ENCODE data around the gene UBALD2. TPM values are rescaled to one million over a fixed set of nuclear protein-coding genes. Genes with fewer than 3 reads are reported as not detected.
"Not testable (repeated sequence)": the region's sequence is repeated elsewhere in the genome, so short reads cannot be mapped to it uniquely, and the experiment has no call there.

UBALD2 gene
- total RNA-seq, 4 donors from 2014 or later, result 6.1 to 8.8 (median 8.4) TPM

DNA sequence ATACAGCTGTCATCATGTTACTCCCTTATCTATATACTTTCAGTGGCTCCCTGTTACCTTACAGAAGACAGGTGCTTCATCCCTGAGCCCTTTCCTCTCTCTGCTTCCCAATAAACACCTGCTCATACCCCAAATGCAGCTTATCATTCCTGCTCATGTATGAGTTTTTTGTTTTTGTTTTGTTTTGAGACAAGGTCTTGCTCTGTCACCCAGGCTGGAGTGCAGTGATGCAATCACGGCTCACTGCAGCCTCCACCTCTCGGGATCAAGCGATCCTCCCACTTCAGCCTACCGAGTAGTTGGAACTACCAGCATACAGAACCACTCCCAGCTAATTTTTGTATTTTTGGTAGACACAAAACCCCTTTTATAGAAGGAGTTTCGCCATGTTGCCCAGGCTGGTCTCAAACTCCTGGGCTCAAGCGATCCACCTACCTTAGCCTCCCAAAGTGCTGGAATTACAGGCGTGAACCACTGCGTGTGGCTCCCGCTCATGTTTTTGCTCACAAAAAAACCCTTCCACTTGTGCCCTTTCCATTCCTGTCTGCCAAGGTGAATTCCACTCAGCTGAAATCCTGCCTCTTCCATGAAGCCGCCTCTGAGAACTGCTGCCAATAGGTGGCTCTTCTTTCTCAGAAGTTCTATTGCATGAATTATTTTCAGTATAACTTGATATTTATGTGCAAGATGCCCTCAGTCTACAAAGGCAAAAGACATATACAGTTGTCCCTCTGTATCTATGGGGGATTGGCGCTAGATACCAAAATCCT lies 16.9 kb upstream of the UBALD2 start:
- Histone ChIP-seq H3K4me3 (no peak overlapping the region), H3K36me3 (no peaks in the 10 kb centered on the region), H3K4me1 (peaks cover 0 to 18% (median 5%) of the 10 kb centered on the region in 3 donors), H3K9me3 (no peaks in the 10 kb centered on the region), H3K27me3 (peaks cover 88% of the 10 kb centered on the region), H3K27ac (no peak overlapping the region)
- no peak for TF ChIP-seq EP300 (IDR thresholded peaks at IDR 0.05)
- whole genome bisulfite sequencing, 2 donors (ENCODE audit: low coverage in 1 of 2), result 78 to 80% methylated on average over 11 of the region's 11 CpGs
- ATAC-seq, result no peak

DNA sequence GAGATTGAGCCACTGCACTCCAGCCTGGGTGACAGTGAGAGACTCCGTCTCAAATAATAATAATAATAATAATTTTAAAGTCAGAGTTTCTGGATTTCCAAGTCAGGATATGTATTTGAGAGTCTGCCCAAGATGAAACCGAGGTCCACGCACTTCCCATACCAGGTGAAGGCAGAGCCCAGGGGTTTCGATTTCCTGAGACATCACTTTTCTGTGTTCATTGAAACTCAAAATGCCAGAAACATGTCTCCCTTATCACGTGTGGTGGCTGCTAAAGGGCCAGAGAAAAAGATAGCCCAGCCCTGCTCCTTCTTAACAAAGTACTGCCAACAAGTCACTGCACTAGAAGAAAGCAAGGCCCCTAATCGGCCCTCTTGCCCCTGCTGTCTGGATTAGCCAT lies 15.0 kb upstream of the UBALD2 start:
- H3K27ac ChIP-seq, result no peak overlapping the region
- peaks cover 0 to 20% (median 5%) of the 10 kb centered on the region in 3 donors for H3K4me1 ChIP-seq
- H3K27me3 ChIP-seq, result peaks cover 88% of the 10 kb centered on the region
- WGBS, 2 donors (ENCODE audit: low coverage in 1 of 2), result 76 to 80% methylated on average over 1 to 5 of the region's 6 CpGs
- no peak for ATAC-seq
- H3K9me3 ChIP-seq, result no peaks in the 10 kb centered on the region
- no peaks in the 10 kb centered on the region for H3K36me3 ChIP-seq
- no peak overlapping the region for H3K4me3 ChIP-seq
- TF ChIP-seq POLR2AphosphoS5 (IDR thresholded peaks at IDR 0.05) (no peak), EP300 (IDR thresholded peaks at IDR 0.05) (no peak)
- TF ChIP-seq, protein P1, sequence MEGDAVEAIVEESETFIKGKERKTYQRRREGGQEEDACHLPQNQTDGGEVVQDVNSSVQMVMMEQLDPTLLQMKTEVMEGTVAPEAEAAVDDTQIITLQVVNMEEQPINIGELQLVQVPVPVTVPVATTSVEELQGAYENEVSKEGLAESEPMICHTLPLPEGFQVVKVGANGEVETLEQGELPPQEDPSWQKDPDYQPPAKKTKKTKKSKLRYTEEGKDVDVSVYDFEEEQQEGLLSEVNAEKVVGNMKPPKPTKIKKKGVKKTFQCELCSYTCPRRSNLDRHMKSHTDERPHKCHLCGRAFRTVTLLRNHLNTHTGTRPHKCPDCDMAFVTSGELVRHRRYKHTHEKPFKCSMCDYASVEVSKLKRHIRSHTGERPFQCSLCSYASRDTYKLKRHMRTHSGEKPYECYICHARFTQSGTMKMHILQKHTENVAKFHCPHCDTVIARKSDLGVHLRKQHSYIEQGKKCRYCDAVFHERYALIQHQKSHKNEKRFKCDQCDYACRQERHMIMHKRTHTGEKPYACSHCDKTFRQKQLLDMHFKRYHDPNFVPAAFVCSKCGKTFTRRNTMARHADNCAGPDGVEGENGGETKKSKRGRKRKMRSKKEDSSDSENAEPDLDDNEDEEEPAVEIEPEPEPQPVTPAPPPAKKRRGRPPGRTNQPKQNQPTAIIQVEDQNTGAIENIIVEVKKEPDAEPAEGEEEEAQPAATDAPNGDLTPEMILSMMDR (IDR thresholded peaks at IDR 0.05), result no peak

DNA sequence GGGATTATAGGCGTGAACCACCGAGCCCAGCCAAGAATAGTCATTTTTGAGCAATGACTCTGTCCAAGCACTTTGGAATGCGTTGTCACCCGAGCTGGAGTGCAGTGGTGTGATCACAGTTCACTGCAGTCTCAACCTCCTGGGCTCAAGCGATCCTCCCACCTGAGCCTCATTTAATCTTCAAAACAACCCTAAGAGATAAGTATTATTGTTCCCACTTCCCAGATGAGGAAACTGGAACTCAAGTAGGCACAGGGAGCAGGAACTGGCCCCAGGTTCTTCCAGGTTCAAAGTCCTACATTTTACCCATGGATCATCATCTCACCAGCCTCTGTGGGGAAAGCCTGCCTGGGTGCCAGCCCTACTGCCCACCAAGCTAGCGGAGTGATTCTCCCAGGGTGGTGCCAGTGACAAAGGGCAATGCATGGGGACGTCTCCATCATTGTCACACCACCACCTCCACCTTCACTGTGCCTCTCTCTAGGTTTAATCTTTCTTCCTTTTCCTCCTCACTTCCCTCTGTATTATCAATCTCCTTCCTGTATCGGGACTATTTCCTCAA lies 13.6 kb upstream of the UBALD2 start:
- peak overlapping the region in 3 of 4 donors; percentile 67 to 70 (median 70) for H3K27ac ChIP-seq
- H3K4me3 ChIP-seq, result no peak overlapping the region
- peaks cover 82% of the 10 kb centered on the region for H3K27me3 ChIP-seq
- H3K36me3 ChIP-seq, result no peaks in the 10 kb centered on the region
- TF ChIP-seq EP300 (IDR thresholded peaks at IDR 0.05) (no peak), POLR2A (IDR thresholded peaks at IDR 0.05) (no peak), POLR2AphosphoS5 (IDR thresholded peaks at IDR 0.05) (no peak)
- TF ChIP-seq, protein P1 (IDR thresholded peaks at IDR 0.05), result no peak
- no peaks in the 10 kb centered on the region for H3K9me3 ChIP-seq
- ATAC-seq, result no peak
- H3K4me1 ChIP-seq, result peaks cover 0 to 20% (median 5%) of the 10 kb centered on the region in 3 donors
- 68 to 76% methylated on average over 3 to 4 of the region's 8 CpGs for WGBS, 2 donors (ENCODE audit: low coverage in 1 of 2)

DNA sequence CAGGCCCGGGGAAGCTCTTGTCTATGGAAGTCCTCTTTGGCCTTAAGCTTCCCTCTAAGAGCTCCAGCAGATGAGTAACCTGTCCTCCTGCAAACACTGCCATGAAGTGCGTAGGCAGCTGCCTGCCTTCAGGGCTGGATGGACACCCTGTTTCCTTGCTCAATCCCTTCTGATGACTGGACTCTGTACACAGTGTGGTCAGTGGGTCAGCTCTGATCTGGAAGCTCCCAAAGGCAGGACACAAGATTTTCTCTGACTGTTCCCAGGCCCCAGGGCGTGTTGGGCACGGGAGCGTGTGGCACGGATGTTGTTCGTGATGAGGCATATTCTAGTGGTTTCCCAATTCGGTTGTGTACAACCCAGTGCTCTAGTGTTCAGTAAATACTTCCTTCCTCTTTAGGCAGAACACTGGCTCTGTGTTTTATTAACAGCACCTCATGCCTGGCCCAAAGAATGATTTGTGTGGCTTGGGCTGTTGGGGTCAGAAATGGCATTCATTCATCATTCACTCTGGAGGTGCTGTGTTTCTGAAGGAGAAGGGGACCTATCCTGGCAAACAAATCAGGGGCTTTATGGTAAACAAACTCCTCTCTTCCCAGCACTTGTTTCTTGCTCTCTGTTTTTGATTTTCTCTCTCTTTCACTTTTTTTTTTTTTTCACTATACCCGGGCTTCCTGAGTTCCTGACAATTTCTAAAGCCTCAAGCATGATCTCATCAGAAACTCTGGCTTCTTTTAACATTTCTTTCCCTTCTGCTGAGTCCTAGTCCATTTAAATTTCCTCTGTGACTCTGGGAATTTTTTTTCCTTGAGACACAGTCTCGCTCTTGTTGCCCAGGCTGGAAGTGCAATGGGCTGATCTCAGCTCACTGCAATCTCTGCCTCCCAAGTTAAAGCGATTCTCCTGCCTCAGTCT lies 12.9 kb upstream of the UBALD2 start:
- Histone ChIP-seq H3K4me1 (peaks cover 0 to 20% (median 5%) of the 10 kb centered on the region in 3 donors), H3K27ac (peak overlapping the region in 3 of 4 donors; percentile 67 to 70 (median 70)), H3K36me3 (no peaks in the 10 kb centered on the region), H3K27me3 (peaks cover 74% of the 10 kb centered on the region), H3K9me3 (no peaks in the 10 kb centered on the region), H3K4me3 (no peak overlapping the region)
- ATAC-seq, result peak; percentile 93
- 28 to 65% methylated on average over 3 to 8 of the region's 11 CpGs for WGBS, 2 donors (ENCODE audit: low coverage in 1 of 2)
- TF ChIP-seq EP300 (IDR thresholded peaks at IDR 0.05) (no peak), POLR2AphosphoS5 (IDR thresholded peaks at IDR 0.05) (peak; percentile 65)

DNA sequence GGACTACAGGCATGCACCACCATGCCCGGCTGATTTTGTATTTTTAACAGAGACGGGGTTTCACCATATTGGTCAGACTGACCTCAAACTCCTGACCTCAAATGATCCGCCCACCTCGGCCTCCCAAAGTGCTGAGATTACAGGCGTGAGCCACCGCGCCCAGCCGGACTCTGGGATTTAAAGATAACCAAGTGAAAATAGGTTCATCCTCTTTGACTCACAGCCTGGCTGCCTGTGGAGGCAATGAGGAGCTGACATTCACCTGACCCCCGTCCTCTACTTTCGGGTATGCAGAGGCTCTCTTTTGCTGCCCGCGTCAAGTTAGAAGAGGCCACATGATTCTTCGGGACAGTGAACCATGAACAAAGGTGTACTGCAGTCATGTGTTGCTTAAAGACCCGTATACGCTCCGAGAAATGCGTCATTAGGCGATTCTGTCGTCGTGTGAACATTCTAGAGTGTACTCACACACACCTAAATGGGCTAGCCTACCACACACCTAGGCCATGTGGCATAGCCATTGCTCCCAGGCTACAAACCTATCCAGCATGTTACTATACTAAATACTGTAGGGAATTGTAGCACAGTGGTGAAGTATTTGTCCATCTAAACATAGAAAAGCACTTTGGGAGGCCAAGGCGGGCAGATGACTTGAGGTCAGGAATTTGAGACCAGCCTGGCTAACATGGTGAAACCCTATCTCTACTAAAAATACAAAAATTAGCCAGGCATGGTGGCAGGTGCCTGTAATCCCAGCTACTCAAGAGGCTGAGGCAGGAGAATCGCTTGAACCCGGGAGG lies 12.0 kb upstream of the UBALD2 start:
- H3K9me3 ChIP-seq, ATAC-seq, H3K4me3 ChIP-seq, H3K36me3 ChIP-seq: not testable (repeated sequence)
- Histone ChIP-seq H3K4me1 (peaks cover 0 to 20% (median 5%) of the 10 kb centered on the region in 3 donors), H3K27ac (peak overlapping the region in 3 of 4 donors; percentile 67 to 70 (median 70)), H3K27me3 (peaks cover 68% of the 10 kb centered on the region)
- 83 to 93% methylated on average over 15 to 20 of the region's 23 CpGs for WGBS, 2 donors (ENCODE audit: low coverage in 1 of 2)
